HG03095 (cell line): ENCODE measurements around the gene KRT34.

Source experiments
- ATAC-seq: cut with Tn5 transposase; IDR thresholded peaks from one replicate; pipeline ENCODE4 v1.9.1; 2021; ENCODE audit warnings: moderate library complexity; ENCODE audit not compliant: unreplicated experiment

Gene KRT34

GRCh38 chr17:41333836-41334235 lies 48.3 kb downstream of the KRT34 start:
- no peak for ATAC-seq

GRCh38 chr17:41333098-41333497 lies 49.0 kb downstream of the KRT34 start:
- no peak for ATAC-seq

DNA sequence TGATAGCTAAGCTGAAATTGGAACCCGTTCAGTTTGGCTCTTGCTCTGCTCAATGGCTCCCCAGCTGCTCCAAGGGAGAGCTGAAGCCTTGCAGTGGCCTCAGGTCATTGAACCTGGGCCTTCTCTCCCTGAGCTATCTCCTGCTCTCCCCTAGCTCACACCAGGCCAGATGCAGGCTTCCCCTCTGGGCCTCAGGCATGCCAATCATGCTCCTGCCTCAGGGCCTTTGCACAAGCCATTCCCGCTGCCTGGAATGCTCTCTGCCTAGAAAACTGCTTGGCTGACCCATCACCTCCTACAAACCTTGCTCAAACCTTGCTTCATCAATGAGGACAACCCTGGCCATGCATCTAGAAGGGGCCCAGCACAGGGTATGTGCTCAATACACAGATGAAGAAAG lies 49.9 kb downstream of the KRT34 start:
- no peak for ATAC-seq

DNA sequence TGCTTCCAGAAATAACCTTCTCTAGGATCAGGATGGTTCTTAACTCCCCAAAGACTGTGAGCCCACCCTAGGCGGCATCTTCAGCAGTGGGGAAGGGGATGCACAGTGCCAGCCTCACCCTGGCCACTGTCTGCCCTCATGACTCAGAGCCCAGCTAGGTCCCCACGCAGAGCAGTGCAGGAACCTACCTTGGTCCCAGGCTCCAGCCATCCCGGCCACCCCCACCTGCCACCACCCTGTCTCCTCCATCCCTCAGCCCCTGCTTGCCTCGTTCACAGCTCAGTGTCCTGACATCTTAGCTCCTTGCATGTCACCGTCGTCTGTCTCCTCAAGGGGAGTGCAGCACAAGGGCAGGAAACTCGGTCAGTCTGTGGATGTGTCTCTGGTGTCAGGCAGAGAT lies 50.5 kb downstream of the KRT34 start:
- ATAC-seq, result no peak

- ATAC-seq, result no peak
Measured at GRCh38 chr17:41329279-41329948, 52.7 kb downstream of the KRT34 start.

DNA sequence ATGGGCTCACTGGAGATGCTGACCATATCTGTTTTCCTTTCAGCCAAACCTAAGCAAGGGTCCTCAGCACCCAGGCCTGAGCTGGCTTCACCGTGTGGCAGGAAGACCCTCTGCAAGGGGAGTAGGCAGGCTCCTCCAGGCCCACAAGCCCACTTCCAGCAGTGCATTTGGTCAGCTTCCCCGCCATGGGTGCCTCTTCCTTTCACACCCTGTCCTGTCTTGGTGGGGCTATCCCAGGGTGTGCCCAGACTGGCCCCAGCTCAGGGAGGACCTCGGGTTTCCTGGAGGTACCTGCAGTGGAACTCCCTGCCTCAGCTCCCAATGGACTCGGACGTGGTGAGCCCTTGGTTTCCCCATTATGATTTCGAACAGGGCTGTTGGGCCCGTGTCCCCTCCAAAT lies 53.9 kb downstream of the KRT34 start:
- ATAC-seq, result no peak
